HG02973 (cell line): ENCODE data around the gene CARD9.

Source experiments
- ATAC-seq: cut with Tn5 transposase; IDR thresholded peaks from one replicate; pipeline ENCODE4 v1.9.1; 2021; ENCODE audit warnings: moderate library complexity; ENCODE audit not compliant: unreplicated experiment

The CARD9 gene

DNA sequence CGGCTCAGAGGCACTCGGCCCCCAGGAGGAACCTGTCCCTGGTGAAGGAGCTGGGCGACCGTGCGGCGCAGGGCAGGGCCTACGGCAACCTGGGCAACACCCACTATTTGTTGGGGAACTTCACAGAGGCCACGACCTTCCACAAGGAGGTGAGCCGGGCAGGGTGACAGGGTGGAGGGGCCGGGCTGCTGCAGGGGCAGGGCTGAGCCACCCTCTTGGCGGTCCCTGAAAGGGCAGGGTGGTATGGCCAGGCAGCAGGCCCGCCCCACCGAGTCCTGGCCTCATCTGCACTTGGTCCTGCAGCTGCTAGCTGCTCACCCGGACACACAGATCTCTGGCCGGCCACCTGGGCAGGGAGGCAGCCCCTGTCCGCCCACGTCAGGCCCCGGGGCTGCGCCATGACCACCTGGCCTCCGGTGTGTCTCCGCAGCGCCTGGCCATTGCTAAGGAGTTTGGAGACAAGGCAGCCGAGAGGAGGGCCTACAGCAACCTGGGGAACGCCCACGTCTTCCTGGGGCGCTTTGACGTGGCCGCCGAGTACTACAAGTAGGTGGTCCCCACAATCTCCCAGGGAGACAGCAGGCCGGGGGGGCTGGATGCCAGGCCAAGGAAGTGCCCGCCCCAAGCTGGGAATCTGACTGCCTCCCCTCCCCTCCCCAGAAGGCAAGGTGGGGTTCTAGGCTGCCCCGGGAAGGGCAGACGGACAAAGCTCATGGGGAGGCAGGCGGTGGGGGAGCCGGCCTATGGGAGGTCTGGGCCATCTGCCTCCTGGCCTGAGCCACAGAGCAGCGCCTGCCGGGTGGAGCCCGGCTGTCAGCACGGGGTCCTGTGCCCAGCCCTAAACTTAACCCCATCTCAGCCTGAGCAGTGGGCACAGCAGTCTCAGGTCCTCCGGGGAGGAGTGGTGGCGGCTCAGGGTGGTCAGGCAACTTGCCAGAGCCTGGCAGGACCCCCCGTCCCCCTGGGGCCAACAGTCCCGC lies 35.8 kb downstream of the CARD9 start:
- ATAC-seq: no peak

DNA sequence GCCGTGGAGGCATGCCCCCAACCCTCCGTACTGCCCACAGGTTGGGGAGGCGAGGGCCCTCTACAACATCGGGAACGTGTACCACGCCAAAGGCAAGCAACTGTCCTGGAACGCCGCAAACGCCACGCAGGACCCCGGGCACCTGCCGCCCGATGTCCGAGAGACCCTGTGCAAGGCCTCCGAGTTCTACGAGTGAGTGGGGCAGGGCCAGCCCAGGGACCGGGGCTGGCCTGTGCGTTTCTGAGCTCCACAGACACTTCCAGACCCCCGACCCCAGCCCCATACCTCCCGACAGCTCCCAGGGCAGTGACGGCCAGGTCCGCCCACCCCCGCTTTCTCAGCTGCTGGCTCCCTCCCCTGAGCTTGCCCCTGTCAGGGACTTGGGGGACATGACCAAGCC lies 36.6 kb downstream of the CARD9 start:
- no peak for ATAC-seq

DNA sequence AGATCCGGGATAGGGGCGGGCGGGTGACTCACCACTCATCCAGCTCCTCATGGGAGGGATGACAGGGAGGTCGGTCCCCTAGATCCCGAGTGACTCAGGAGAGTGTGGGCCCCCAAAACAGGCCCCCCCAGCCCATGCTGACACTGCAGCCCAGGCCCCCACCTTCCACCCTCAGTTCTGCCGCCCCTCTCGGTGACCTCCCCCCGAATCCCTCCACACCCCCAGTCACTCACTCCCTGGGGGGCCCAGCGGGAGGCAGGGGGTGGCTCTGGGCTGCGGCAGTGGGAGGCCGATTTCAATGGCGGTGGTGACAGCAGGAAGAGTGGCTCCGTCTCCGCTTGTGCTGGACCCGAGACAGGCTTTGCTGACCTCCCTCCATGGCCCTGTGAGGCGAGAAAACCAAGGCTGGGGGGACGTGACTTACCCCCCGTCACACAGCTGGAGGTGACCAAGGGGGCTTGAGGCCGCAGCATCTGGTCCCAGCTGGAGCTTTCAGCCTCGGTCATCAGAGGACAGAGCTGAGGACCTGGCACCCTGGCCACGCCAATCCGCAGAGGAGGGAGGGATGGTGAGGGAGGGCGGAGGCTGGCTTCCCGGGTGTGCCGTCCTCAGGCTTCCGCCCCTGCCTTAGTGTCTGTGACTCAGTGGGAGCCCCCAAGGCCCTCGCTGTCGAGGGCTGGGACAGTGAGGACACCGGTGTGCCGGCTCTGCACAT lies 37.2 kb downstream of the CARD9 start:
- no peak for ATAC-seq

DNA sequence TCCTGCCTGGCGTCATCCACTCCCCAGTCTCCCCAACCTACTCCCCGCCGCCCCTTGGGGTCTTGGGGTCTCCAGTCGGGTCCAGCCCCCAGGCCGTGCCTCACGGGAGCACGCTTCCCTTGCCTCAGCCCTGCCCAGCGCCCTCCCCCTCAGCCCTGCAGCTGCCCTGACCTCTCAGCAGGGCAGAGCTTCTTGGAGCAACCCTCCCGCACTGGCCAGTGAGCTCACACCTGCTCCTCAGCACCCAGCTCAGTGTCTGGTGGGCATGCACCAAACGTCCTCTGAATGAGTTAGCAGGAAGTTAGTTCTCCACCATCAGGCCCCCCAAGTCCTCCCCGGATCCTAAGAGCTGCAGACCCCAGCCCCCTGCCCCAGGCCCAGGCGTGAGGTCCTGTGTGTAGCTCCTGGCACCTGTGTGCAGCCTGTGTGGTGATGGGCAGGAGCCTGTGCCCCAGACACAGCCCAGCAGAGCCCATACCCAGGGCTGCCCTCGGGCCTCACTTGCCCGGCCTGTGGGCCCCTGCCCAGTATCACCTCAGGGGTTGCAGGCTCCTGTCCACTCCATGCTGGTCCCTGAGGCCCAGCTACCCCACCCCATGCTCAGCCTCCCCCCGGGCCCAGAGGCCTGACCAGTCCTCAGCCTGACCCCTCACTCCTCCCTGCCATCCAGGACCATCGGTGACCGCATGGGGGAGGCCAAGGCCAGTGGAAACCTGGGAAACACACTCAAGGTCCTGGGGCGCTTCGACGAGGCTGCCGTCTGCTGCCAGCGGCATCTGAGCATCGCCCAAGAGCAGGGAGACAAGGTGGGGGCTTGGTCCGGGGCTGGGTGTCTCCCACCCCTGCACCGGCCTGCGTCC lies 37.9 kb downstream of the CARD9 start:
- ATAC-seq: no peak

DNA sequence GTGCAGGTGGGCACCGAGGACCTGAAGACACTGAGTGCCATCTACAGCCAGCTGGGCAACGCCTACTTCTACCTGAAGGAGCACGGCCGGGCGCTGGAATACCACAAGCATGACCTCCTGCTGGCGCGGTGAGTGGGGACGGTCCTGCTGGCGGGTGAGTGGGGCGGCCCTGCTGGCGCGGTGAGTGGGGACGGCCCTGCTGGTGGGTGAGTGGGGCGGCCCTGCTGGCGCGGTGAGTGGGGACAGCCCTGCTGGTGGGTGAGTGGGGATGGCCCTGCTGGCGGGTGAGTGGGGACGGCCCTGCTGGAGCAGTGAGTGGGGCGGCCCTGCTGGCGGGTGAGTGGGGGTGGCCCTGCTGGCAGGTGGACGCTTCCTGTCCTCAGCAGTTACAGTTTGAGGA lies 38.9 kb downstream of the CARD9 start:
- no peak for ATAC-seq

DNA sequence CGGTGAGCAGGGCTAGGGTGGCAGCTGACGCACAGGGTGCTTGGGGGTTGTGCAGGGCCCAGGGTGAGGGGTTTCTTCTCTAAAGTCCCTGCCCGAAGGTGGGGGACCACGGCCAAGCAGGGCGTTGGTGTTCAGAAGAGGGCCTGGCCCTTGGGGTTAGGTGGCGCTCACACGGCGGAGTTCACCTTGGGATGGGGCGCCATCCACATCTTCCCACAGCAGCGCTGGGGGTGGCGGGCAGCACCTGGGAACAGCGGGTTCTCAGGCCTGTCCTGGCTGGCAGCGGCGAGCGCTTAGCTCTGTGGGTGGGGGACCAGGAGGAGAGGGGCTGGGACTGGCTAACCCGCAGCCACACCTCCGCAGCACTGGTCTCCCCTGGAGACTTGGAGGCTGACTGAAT lies 40.0 kb downstream of the CARD9 start:
- ATAC-seq: no peak

DNA sequence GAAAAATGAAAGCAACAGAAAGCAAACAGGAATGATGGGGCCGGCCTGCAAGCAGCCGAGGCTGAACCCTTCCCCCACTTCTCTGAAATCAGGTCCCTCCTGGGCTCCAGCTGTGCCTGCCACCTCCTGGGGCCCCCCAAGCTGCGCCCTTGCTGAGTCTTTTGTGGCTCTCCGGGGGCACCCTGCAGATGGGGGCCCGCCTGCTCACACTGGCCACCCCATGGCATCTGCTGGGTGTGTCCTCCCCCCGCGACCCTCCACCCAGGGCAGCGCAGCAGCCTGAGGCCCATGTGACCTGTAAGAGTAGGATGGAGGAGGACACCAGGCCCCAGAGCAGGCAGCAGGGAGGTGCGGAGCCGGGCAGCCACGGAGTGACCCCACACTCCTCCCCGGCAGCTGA lies 40.4 kb downstream of the CARD9 start:
- ATAC-seq: no peak

DNA sequence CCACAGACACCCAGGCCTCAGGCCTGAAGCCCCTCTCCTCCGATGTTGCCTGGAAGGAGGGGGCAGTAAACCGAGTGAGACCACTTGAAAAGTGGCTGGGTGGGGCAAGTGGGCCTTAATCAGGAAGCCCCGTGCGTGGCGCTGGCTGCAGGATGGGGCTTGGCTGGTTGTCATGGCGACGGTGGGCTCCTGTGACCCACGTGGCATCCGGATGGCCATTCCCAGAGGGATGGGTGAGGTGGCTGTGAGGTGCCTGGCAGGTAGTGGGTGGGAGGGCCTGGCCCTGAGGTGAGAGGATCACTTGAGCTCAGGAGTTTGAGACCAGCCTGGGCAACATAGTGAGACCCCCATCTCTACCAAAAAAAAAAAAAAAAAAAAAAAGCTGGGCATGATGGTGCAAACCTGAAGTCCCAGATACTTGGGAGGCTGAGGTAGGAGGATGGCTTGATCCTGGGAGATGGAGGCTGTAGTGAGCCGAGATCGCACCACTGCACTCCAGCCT lies 40.9 kb downstream of the CARD9 start:
- ATAC-seq: no peak

DNA sequence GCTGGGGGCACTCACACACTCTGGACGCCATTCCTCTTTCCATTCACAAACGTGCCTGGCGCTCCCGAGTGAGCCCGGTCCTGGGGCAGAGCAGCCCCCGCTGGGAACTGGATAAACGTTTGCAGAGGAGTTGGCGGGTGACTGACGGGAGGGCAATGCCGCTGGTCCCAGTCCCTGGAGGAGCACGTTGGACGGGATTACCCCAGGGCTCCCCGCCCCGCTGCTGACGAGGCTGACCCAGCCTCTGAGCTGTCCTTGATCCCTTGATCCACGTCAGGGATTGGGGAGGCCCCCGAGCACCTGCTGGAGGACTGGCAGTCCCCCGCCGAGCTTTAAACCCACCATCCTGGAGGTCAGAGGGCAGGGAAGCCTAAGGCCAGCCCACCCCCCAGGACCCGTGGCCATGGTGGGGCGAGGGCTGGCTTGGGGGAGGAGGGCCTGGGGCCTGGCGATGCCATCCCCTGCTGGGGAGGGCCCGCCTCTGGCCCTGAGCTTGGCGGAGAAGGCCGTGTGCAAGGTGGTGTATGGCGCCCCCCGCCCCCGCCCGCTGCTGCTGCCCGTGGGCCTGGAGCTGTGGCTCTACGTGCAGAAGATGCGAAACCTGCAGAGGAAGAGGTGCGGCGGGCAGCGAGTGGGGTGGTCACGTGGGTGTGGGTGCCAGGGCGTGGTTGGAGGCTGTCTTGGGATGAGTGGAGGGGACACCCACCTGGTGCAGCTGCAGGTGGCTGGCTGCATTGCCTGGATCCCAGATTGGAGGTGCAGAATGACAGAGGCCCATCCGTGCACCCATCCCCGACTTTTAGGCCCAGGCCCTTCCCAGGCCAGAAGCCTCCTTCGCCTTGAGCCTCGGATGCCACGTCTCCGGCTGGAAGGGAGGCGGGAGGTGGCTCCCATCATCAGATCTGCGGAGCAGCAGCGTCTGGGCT lies 41.6 kb downstream of the CARD9 start:
- ATAC-seq: no peak

DNA sequence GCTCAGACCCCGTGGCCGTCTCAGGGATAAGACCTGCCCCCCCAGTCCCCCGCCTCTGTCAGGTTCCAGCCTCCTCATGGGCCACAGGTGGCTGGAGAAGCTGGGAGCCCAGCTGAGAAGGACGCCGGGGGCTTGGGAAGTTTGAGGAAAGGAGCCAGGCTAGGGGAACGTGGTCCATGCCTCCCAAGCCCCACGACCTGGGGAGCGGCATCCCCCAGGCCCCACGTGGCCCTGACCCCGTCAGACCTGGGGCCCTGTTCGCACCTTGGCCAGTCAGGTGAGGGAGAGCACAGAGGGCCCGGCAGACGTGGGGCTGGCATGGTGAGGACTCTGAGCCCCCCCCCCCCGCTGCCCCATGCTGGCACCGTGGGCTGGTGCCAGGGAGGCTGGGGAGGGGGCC lies 42.4 kb downstream of the CARD9 start:
- no peak for ATAC-seq

DNA sequence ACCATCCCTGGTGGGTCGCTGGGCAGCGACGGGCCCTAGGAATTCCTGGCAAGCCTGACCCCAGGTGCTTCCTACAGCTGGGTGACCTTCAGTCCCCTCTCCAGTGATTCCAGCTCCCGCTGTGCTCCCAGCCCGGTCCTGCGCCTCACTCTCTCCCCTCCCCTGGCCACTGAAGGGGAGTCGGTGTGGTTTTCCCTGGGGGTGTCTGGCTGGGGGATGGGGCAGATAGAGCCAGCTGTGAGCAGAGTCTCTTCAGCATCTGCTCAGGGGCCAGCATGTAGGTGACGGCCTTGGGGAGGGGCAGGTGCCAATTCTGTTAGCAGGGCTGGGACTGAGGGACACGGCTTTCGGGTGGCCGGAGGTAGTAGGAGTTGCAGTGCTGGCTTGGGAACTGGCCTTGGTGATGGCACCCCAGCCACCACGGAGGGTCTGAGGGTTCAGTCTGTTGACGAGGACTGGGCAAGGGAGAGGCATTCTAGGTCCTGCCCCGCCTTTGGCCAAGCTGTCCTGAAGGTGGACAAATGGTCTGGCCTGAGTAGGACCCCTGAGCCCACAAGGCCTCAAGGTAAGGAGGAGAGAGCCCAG lies 43.0 kb downstream of the CARD9 start:
- ATAC-seq: no peak

DNA sequence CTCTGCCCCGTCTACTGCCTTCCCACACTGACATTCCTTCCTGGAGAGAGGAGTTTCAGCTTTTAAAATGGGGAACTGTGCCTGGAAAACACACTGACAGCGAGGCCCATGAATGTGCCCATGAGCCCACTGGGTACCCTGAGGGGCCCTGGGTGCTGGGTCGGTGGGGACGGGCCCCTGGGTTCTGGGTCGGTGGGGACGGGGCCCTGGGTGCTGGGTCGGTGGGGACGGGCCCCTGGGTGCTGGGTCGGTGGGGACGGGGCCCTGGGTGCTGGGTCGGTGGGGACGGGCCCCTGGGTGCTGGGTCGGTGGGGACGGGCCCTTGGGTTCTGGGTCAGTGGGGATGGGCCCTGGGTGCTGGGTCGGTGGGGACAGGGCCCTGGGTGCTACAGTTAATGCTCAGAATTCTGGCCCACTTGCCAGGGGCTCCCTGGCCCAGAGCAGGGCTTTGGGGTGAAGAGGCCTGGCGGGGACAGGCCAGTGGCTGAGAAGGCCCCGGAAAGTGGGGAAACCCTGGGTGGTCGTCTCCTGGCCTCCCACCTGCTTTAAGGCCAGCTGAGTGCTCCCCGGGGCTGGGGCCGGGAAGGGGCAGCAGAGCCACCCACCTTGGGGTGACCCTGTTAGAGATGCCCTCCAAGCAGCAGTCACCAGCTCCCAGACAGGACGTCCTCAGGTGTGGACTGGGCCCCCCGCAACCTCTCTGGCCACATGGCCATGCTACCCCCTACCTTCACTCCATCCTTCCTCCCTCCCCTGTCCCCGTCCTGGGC lies 43.6 kb downstream of the CARD9 start:
- no peak for ATAC-seq

DNA sequence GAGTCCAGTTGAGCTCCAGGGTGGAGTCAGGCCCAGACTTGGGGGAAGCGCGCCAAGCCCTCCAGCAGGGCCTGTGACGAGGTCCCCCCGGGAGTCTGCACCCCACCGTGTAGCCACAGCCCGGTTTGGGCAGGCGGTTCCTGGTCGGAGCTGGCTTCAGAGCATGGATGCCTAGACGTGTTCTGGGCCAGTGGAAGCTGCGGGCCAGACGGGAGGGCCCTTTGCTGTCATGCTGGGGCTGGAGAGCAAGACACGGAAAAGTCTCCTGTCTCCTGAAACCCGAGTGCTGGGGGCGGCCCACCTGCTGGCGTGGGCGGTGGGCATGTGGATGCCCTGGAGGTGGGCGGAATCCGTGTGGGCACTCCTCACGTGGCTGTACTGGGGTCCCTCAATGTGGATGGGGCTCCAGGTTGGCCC lies 44.2 kb downstream of the CARD9 start:
- ATAC-seq: no peak

DNA sequence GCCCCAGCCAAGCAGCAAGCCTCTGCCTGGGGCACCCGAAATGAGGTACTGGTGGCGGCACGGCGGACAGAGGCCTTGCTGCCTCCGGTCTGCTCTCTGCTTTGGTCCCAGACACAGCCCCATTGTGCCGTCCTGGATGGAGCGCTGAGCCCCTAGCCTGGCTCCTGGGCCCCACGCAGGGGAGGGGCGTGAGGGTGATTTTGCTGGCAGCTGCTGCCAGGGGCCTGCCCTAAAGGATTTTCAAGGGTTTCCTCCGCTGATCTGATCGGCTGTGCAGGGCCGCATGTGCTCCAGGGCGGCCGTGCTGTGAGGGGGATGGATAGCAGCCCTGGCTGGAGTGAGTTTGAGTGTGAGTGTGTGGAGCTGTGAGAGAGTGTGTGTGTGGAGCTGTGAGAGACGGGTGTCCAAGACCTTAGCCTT lies 44.8 kb downstream of the CARD9 start:
- no peak for ATAC-seq

DNA sequence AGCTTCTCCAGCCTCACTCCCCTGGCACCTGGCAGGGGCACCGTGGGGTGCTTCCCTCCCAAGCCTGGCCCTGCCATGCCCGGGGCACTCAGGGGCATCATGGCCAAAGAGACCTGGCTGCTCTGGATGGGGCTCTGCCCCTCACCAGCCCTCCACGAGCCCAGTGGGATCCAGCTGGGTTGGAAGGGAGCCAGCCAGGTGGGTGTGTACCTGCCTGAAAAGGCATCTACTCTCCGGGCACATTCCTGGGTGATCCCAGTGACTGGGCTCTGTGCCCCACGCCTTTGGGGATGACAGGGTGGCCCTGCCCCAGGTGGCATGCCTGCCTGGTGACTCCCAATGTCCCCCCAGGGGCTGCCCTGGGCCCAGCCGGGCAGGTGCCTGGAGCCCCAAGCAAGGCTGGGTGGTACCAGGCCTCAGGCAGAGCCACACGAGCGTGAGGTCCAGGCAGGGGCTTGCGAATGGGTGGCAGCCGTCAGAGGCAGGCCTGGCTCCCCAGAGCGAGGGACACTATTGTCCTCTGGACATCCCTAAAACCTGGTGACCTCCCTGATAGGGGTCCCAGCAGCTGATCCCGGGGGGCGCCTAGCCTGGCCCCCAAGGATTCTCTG lies 45.4 kb downstream of the CARD9 start:
- no peak for ATAC-seq

DNA sequence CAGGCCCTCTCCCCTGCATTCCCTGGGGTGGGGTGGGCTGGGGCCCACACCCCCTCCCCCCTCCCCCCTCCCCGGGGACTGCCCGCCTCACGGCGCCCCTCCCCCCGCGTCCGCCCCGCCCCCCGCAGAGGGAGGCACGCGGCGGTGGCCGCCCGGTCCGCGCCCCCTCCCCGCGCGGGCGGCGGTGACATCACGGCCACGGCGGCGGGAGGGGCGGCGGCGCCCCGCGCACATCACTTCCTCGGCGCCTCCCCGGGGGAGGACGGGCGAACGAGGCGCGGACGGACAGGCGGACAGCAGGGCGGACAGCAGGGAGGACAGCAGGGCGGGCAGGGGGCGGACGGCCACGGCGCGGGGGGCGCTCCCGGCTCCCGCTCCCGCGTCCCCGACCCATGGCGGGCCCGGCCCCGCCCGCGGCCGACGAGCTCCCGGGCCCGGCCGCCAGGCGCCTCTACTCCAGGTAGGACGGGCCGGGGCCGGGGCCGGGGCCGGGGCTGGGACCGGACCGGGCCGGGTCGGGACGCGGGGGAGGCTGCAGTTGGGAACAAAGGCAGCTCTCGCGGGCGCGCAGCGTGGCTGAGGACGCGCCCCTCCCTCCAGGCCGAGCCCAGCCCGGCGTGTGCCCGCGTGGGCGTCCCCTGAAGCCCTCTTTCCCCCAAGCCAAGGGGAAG lies 46.0 kb downstream of the CARD9 start, which contains the start of gene GPSM1:
GPSM1 (plus strand) TSS at position 236 of the 671 bp plus-strand sequence; CDS start at position 393, 157 bp downstream.
- ATAC-seq: no peak

DNA sequence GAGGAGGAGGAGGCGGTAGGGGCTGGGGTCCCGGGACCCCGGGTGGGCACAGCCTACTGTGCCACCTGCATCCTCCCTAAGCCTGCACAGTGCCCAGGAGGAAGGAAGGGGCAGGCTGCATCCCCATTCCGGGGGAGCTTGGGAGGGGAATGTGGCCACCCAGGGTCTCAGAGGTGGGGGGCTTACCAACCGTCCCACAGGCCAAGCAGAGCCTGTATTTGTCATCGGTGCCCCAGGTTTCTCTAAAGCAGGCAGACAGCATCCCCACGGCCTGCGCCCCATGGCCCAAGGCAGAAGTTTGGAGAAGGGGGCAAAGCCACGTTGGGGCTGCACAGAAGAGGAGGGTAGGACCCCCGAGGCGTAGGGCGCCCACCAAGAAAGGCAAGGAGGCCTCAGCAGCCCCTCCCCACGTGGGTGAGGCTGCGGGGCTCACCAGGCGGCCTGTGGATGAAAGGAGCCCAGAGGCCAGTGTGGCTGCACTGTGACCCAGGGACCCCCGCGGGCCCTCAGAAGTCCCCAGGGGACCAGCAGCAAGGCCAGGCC lies 46.6 kb downstream of the CARD9 start:
- ATAC-seq: no peak
